ENCODE results near the gene LDHD.

LDHD gene

GRCh38 chr16:75062976-75063346 lies 53.6 kb downstream of the LDHD start:
- no peak overlapping the region for H3K27ac ChIP-seq
- TF ChIP-seq CTCF (IDR thresholded peaks at IDR 0.05) = no peak
- TF ChIP-seq ZFX (IDR thresholded peaks at IDR 0.05; ENCODE audit: borderline replicate concordance) = no peak

GRCh38 chr16:75062135-75062975 lies 54.2 kb downstream of the LDHD start:
- TF ChIP-seq ZFX (IDR thresholded peaks at IDR 0.05; ENCODE audit: borderline replicate concordance) (no peak), CTCF (IDR thresholded peaks at IDR 0.05) (no peak)
- H3K27ac ChIP-seq = no peak overlapping the region

All from 22Rv1 (cell line).